NCI-H2107 treated with DMSO at 0.1 percent for 48 hours (cell line): ENCODE measurements around the gene GPR137.
"Not testable (repeated sequence)": the region's sequence is repeated elsewhere in the genome, so short reads cannot be mapped to it uniquely, and the experiment has no call there.

Source experiments
- DNase-seq: peaks from one replicate; lab custom pipeline; 2025; ENCODE audit not compliant: unreplicated experiment; lab: John Stamatoyannopoulos, UW

The GPR137 gene

GRCh38 chr11:64299847-64300648, 14.4 kb downstream of the GPR137 start, which contains the start of gene CATSPERZ:
Gene CATSPERZ (plus strand): TSS chr11:64300358. CDS start chr11:64300411, 53 bp downstream.
- no peak for DNase-seq

DNA sequence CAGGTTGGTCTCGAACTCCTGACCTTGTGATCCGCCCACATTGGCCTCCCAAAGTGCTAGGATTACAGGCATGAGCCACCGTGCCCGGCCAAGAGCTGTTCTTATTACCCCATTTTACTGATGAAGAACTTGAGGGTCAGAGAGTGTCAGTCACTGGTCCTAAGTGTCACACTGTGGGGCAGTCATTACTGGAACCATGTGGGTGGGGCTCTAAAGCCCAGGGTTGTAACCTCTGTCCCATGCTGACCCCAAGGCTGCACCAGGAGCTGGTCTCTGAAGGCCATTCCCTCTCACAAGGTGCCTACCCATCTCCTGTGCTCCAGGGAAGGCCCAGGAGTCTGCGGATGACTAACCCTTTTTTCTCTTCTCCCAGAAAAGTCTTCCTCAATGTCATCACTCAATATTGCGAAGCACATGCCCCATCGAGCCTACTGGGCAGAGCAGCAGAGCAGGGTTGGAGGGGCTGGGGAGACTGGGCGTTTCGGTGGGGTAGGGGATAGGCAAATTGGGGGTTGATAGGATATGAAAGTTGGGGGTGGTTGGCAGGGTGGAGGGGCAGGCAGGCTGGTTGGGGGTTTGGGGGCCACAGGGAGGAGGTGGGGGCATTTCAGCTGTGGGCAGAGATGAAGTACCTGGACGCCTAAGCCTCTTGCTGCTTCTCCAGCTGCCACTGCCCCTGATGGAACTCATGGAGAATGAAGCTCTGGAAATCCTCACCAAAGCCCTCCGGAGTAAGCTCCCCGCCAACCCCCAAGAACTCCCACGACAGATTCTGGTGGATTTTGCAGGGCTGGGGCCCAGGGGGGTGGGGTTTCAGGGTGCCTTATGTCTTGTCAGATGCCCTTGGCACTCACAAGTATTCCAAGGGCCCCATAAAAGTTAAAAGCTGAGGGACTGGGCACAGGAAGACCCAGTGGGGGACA, 17.7 kb downstream of the GPR137 start:
- DNase-seq: no peak

GRCh38 chr11:64304032-64304315, 18.3 kb downstream of the GPR137 start:
- no peak for DNase-seq

GRCh38 chr11:64304316-64305072, 18.8 kb downstream of the GPR137 start:
- DNase-seq: peak; percentile 86

- peak; percentile 95 for DNase-seq
These were observed 19.5 kb downstream of the GPR137 start, which contains the start of gene ESRRA for GRCh38 chr11:64305075-64305690. Gene ESRRA (plus strand): TSS chr11:64305524. CDS start chr11:64307180, 1,656 bp downstream.

DNA sequence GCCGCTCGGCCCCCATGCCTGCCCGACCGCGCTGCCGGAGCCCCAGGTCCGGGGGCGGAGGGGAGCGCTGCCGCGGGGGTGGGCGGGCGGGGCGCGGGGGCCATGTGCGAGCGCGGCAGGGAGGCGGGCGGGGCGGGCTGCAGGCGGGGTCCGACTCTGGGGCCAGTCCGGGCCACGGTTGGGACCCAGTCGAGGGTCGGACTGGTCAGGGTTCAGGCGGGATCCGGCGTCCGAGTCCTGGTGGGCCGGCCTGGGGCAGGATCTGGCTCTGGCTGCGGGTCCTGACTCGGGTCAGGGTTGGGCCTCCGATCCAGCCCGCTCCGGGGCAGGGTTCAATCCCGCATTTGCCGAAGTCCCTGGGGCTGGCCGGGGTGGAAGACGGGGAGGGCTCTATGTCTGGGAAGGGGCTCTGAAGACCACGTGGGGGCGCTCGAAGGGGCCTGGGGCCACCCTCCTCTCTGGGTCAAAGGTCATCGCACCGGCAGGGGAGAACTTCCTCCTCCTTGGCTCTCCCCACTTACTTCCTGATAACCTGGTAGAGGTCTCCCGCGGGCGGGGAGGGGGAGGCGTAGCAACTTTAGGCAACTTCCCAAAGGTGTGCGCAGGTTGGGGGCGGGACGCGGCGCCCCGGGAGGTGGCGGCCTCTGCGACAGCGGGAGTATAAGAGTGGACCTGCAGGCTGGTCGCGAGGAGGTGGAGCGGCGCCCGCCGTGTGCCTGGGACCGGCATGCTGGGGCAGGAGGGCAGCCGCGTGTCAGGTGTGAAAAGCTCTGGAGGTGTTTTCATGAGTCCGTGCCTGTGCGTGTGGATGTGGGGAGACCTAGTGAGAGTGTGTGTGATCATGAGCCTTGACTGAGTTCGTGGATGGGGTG, 20.3 kb downstream of the GPR137 start:
- DNase-seq: no peak

GRCh38 chr11:64306563-64306875, 20.9 kb downstream of the GPR137 start:
- no peak for DNase-seq

DNA sequence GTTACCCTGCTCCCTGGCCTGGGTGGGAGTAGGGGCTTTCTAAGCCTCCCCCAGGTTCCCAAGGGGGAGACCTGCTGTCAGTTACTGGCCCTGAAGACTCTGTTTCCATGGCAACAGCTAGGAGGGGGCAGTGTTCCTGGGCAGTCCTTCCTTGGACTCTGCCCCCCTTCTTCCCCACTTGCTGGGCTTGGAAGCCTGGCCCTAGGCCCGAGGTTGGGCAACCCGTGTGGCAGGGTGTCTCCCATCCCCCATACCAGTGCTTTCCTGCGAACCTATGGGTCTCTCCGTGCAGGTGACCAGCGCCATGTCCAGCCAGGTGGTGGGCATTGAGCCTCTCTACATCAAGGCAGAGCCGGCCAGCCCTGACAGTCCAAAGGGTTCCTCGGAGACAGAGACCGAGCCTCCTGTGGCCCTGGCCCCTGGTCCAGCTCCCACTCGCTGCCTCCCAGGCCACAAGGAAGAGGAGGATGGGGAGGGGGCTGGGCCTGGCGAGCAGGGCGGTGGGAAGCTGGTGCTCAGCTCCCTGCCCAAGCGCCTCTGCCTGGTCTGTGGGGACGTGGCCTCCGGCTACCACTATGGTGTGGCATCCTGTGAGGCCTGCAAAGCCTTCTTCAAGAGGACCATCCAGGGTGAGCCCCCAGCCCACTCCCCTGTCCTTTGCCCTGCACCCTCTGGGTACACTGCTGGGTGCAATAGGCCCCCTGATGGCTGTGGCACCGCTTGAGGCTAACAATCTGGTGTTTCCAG, 21.4 kb downstream of the GPR137 start:
- DNase-seq: no peak

GRCh38 chr11:64307795-64308194, 22.1 kb downstream of the GPR137 start:
- DNase-seq: not testable (repeated sequence)

DNA sequence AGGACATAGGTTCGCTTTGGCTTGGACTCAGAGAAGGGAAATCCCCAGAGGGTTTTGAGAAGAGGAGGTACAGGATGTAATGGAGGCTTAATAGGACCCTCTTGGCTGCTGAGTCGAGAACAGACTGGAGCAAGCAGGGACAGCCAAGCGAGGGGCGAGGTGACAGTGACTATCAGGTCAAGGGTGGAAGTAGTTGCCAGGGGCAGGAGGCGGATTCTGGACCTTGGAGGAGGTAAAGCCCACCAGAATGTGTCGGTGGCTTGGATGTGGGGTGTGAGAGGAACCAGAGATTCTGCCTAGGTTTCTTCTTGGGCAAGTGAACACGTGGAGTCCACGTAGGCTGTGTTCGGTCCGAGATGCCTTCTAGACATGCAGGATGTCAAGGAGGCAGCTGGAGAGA, 27.3 kb downstream of the GPR137 start:
- DNase-seq: no peak

DNA sequence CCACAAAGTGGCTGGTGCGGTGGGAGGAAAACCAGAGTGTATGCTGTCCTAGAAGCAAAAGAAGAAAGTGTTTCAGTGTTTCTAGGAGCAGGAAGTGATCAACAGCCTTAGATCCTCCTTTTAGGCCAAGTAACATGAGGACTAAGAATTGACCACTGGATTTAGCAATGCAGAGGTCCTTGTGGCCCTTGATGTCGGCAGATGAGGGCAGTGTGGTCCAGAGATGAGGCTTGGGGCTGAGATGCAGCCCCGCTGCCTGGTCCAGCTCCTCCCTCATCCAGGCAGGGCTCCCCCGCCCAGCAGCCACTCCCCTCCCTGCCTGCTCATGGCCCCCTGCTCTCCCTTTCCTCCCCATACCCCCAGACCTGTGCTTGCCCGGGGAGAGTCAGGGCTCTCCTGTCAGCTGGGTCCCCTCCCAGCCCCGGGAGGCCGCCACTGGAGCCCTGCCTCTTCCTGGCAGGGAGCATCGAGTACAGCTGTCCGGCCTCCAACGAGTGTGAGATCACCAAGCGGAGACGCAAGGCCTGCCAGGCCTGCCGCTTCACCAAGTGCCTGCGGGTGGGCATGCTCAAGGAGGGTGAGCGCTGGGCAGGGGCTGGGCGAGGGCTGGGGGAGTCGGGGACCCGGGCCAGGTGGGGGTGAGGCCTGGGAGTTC, 28.0 kb downstream of the GPR137 start:
- DNase-seq: no peak

GRCh38 chr11:64314146-64314804, 28.6 kb downstream of the GPR137 start:
- DNase-seq: no peak

DNA sequence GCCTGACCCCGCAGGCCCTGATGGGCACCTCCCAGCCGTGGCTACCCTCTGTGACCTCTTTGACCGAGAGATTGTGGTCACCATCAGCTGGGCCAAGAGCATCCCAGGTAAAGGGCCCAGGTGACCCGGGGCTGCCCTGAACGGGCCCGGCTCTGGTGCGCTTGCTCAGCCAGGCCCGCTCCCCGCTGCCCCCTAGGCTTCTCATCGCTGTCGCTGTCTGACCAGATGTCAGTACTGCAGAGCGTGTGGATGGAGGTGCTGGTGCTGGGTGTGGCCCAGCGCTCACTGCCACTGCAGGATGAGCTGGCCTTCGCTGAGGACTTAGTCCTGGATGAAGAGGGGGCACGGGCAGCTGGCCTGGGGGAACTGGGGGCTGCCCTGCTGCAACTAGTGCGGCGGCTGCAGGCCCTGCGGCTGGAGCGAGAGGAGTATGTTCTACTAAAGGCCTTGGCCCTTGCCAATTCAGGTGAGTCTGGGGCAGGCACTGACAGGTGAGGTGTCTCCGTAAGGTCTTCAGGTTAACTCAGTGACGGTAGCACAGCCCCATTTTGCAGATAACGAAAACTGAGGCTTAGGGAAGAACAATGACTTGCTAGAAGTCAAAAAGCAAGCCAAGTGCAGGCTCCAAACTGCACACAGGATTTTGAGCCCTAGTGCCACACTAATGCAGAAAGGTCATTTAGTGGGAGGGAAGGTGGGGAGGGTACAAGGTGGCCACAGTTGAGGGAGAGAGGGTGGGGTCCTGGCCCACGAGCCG, 29.3 kb downstream of the GPR137 start:
- DNase-seq: no peak

DNA sequence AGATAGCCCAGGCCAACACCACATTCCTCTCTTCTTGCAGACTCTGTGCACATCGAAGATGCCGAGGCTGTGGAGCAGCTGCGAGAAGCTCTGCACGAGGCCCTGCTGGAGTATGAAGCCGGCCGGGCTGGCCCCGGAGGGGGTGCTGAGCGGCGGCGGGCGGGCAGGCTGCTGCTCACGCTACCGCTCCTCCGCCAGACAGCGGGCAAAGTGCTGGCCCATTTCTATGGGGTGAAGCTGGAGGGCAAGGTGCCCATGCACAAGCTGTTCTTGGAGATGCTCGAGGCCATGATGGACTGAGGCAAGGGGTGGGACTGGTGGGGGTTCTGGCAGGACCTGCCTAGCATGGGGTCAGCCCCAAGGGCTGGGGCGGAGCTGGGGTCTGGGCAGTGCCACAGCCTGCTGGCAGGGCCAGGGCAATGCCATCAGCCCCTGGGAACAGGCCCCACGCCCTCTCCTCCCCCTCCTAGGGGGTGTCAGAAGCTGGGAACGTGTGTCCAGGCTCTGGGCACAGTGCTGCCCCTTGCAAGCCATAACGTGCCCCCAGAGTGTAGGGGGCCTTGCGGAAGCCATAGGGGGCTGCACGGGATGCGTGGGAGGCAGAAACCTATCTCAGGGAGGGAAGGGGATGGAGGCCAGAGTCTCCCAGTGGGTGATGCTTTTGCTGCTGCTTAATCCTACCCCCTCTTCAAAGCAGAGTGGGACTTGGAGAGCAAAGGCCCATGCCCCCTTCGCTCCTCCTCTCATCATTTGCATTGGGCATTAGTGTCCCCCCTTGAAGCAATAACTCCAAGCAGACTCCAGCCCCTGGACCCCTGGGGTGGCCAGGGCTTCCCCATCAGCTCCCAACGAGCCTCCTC, 30.2 kb downstream of the GPR137 start:
- not testable (repeated sequence) for DNase-seq

- peak; percentile 51 for DNase-seq
These were observed 31.1 kb downstream of the GPR137 start for GRCh38 chr11:64316672-64317324.

- peak; percentile 96 for DNase-seq
These were observed 31.8 kb downstream of the GPR137 start, which contains the start of gene TRMT112 for GRCh38 chr11:64317325-64317960. Gene TRMT112 (minus strand): TSS chr11:64317559. CDS start chr11:64317526, 33 bp downstream.
